Activated T-cell treated with anti-CD3 and anti-CD28 coated beads, Interleukin-2, amount 50 U/mL, for 4 hours (primary cell): ENCODE results near the gene SLC8A1. TPM values are rescaled to one million over a fixed set of nuclear protein-coding genes. Genes with fewer than 3 reads are reported as not detected.

Experiments used
- ATAC-seq, 2 donors: fragments of 200-7000 bp; cut with Tn5 transposase; one replicate each; pipeline ENCODE4 v1.10.0; 2021
- DNase-seq: peaks from one replicate; pipeline ENCODE4 v3.0.0-alpha.2; 2020
- H3K27me3 Mint-ChIP-seq: one replicate; pipeline ENCODE4 v1.8.0; 2021; ENCODE audit warnings: low read depth, mixed read lengths
- H3K36me3 Mint-ChIP-seq: one replicate; pipeline ENCODE4 v1.8.0; 2022; ENCODE audit warnings: mixed read lengths; ENCODE audit not compliant: insufficient read depth
- H3K4me1 Mint-ChIP-seq: one replicate; pipeline ENCODE4 v1.8.0; 2021; ENCODE audit warnings: low read depth, mixed read lengths
- H3K4me3 Mint-ChIP-seq: one replicate; pipeline ENCODE4 v1.8.0; 2021; ENCODE audit warnings: mild to moderate bottlenecking, moderate library complexity, mixed read lengths
- H3K9me3 Mint-ChIP-seq: one replicate; pipeline ENCODE4 v1.8.0; 2021; ENCODE audit warnings: mixed read lengths
- total RNA-seq, 3 donors: library from RNA; stranded (reverse); gene quantifications; one replicate each; pipeline ENCODE4 v1.2.1, GENCODE V29; 2021

SLC8A1 gene
- total RNA-seq, 3 donors from 2014 or later: 0.08 to 0.28 (median 0.26) TPM

DNA sequence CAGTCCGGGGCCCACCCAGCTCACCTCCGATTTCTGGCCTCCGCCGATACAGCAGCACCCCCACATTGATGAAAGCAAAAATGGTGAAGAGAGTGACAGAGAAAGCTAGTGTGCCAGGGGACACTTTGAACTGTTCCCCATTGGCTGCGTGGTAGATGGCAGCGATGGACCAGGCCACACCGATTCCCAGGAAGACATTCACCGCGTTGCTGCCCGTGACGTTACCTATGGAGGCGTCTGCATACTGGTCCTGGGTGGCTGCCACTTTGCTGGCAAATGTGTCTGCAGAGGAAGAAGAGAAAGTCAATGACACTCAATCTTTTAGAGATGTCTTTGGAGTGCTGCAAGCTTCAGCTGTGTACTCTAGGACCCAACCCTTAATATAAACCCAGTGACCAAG lies 336.5 kb downstream of the SLC8A1 start:
- H3K27me3 Mint-ChIP-seq: no peaks in the 10 kb centered on the region
- H3K9me3 Mint-ChIP-seq: no peaks in the 10 kb centered on the region
- no peak for DNase-seq

DNA sequence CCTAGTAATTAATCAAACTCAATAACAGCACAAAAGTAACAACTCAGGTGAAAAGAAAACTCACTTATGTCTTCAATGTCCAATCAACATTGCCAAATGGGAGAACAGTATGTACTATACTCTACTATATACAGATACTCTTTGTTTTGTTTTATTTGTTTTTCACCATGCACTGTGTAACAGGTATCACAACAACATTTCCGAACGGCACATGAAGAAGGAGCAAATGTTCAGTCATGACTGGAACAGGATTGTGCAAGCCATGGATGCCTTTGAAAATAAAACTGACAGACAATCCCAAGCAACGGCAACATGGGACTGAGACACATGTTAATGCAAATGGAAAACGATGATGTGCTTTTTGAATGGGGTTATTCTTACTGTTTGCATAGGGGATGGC lies 337.9 kb downstream of the SLC8A1 start:
- DNase-seq: no peak
- Mint-ChIP-seq H3K27me3 (no peaks in the 10 kb centered on the region), H3K4me3 (no peak overlapping the region), H3K4me1 (no peaks in the 10 kb centered on the region), H3K36me3 (no peaks in the 10 kb centered on the region), H3K9me3 (no peaks in the 10 kb centered on the region)
- ATAC-seq: no peak

More for the DNA sequence above, 336.5 kb downstream of the SLC8A1 start:
- Mint-ChIP-seq H3K4me3 (no peak overlapping the region), H3K4me1 (no peaks in the 10 kb centered on the region), H3K36me3 (no peaks in the 10 kb centered on the region)
- ATAC-seq: no peak

DNA sequence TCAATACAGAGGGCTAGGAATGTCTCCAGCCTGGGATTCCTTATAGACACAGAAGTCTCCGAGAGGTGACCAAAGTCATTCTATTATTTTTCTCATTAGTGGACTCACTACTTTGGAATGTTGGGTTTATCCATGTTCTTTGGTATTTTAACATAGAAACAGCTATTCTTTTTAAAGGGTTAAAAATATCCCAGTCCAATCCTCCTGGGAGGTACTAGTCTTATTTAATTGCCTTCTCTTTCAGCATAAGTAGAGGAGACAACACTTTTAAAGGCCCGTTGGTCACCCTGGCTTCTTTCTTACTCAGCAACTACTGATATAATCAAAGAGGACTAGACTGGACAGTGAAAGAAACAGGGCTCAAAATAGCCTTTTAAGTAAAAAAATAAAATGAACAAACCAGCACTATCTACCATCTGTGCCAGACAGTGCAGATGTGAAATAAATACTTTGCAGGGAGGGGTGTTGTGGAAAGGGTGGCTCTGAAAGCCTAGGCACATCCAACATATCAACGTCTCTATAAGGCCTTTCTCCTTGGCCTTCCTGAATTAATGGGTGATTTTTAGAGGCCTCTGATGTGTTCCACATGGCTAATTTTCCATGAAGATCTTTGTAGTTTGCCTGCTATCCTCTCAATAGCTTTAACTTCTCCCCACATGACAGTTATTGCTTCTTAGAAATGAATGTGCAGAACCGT lies 338.5 kb downstream of the SLC8A1 start:
- Mint-ChIP-seq H3K9me3 (no peaks in the 10 kb centered on the region), H3K27me3 (no peaks in the 10 kb centered on the region), H3K4me3 (no peak overlapping the region), H3K4me1 (no peaks in the 10 kb centered on the region), H3K36me3 (no peaks in the 10 kb centered on the region)
- no peak for ATAC-seq
- DNase-seq: no peak

DNA sequence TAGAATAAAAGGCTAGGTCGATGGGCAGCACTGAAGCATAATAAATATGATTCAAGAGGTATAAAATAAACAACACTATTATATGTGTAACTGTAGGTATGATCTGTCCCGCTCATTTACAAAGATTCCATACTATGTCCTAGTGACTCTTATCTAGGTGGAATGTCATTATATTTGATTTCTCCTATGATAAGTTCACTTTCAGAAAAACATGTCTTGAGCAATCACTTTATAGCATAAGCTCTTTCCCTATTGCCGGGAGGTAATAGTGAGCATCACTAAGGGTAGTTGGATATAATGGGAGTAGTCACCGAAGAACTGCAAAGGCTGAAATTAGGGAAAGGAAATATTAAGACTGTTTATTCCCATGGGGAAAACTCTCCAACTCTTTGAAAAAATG lies 342.5 kb downstream of the SLC8A1 start:
- H3K36me3 Mint-ChIP-seq: no peaks in the 10 kb centered on the region
- H3K4me1 Mint-ChIP-seq: no peaks in the 10 kb centered on the region
- no peaks in the 10 kb centered on the region for H3K9me3 Mint-ChIP-seq
- no peak for ATAC-seq
- DNase-seq: no peak
- H3K27me3 Mint-ChIP-seq: no peaks in the 10 kb centered on the region
- H3K4me3 Mint-ChIP-seq: no peak overlapping the region

DNA sequence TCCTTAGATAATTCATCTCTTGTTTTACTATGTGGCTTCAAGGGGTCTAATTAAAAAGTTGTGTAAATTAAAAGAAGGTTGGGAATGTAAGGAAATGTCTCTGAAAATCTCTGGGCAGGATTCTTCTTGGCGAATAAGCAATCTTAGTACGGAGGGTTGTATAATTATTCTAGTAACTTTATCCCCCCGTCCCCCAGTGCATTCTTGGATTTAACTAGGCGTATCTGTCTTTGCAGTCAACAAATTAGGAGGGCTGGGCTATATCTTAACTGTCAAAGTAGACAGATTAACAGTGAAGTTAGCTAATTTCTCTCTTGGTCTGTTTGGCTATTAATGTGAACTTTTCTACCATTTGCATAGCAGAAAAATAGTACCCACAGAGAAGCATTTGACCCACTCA lies 343.0 kb downstream of the SLC8A1 start:
- Mint-ChIP-seq H3K36me3 (no peaks in the 10 kb centered on the region), H3K4me1 (no peaks in the 10 kb centered on the region), H3K9me3 (no peaks in the 10 kb centered on the region), H3K4me3 (no peak overlapping the region), H3K27me3 (no peaks in the 10 kb centered on the region)
- DNase-seq (no peak), ATAC-seq (no peak)

DNA sequence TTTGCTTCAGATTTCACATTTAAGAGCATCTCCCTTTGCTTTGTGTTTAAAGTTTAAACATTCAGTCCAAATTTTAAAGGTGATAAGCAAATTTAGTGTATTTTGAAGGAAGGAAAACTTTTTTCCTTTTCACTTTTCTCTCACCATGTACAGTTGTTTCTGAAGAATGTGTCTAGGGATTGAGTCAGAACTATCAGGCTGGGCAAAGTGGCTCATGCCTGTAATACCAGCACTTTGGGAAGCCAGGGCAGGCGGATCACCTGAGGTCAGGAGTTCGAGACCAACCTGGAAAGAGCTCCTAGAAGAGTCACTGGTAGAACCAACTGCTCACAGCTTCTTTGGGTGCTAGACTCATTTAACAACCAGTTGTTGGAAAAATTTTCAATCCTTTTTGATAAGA lies 345.8 kb downstream of the SLC8A1 start:
- H3K27me3 Mint-ChIP-seq: no peaks in the 10 kb centered on the region
- ATAC-seq (no peak), DNase-seq (no peak)
- no peaks in the 10 kb centered on the region for H3K9me3 Mint-ChIP-seq
- no peaks in the 10 kb centered on the region for H3K36me3 Mint-ChIP-seq
- no peaks in the 10 kb centered on the region for H3K4me1 Mint-ChIP-seq
- no peak overlapping the region for H3K4me3 Mint-ChIP-seq

DNA sequence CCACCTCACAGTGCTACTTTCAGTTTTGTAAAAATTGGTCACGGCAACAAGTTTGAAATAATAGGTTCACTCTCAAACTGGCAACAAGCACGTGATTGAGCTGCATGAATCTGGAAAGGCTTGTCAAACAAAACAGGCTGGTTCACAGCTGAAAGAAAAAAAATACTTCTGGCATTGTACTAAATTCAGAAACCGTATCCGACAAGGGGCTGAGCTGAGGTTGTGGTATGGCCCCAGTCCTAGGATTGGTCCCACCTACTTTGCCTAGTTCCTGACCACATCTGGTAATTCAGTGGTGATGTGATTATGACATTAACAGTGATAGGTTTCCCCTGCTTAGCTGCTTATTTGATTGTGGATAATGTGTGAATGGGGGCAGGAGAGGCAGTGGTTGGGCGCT lies 346.3 kb downstream of the SLC8A1 start:
- DNase-seq (no peak), ATAC-seq (no peak)
- no peaks in the 10 kb centered on the region for H3K27me3 Mint-ChIP-seq
- H3K36me3 Mint-ChIP-seq: no peaks in the 10 kb centered on the region
- H3K4me3 Mint-ChIP-seq: no peak overlapping the region
- H3K9me3 Mint-ChIP-seq: no peaks in the 10 kb centered on the region
- no peaks in the 10 kb centered on the region for H3K4me1 Mint-ChIP-seq

DNA sequence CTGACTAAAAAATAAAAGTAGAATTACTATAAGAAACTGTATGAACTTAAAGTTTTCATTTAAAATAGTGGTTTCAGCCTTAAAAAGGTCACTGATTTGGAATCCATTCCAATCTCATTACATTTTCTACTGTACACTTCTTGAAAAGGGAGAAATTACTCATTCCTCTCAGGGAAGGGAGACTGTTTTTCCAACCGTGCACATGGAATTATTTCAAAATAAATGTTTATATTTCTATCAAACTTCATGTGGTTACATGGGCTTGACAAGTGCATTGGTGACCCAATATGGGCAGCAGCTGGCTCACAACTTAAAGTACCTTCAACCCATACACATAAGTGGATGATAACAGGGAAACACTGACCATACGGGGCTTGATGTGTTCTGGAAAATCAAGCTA lies 348.3 kb downstream of the SLC8A1 start:
- ATAC-seq (no peak), DNase-seq (no peak)
- Mint-ChIP-seq H3K4me3 (no peak overlapping the region), H3K36me3 (no peaks in the 10 kb centered on the region), H3K9me3 (no peaks in the 10 kb centered on the region), H3K4me1 (no peaks in the 10 kb centered on the region), H3K27me3 (no peaks in the 10 kb centered on the region)

DNA sequence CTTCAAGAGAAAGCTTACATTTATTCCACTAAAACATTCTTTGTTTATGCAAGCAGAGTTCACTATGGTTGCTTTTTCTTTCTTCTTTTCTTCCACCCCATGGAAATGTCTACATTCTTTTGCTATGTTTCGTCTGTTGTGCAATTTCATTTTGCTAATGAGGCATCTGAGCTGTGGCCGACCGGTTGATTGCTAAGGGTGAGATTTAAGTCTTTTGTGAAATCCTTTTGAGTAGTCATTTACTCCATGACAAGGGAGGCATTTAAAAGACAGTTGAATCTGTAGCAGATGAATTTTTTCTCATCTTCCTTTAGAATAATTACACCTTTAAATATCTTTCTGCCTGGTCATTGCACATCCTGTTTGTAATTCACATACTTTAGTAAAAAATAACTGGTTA lies 348.7 kb downstream of the SLC8A1 start:
- ATAC-seq (no peak), DNase-seq (no peak)
- no peaks in the 10 kb centered on the region for H3K9me3 Mint-ChIP-seq
- H3K4me3 Mint-ChIP-seq: no peak overlapping the region
- H3K4me1 Mint-ChIP-seq: no peaks in the 10 kb centered on the region
- H3K27me3 Mint-ChIP-seq: no peaks in the 10 kb centered on the region
- no peaks in the 10 kb centered on the region for H3K36me3 Mint-ChIP-seq

DNA sequence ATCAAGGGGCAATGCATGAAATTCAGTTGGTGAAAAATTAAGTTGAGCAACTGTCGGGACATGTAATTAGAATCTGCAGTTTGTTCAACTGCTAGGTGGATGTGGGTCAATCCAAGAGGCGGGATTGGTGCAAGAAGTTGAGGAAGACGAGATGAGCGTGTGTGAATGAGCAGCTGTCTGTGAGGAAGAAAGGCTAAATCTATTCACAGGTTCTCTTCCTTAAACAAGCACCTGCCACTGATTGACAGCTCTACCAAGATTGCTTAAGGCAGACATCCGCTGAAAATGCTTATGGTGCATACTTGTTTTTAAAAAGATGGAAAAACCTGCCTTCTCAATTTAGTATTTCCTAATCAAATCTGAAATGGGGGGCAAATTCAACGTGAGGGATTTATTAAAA lies 349.4 kb downstream of the SLC8A1 start:
- Mint-ChIP-seq H3K4me3 (no peak overlapping the region), H3K9me3 (no peaks in the 10 kb centered on the region), H3K27me3 (no peaks in the 10 kb centered on the region), H3K4me1 (no peaks in the 10 kb centered on the region), H3K36me3 (no peaks in the 10 kb centered on the region)
- DNase-seq (no peak), ATAC-seq (no peak)

DNA sequence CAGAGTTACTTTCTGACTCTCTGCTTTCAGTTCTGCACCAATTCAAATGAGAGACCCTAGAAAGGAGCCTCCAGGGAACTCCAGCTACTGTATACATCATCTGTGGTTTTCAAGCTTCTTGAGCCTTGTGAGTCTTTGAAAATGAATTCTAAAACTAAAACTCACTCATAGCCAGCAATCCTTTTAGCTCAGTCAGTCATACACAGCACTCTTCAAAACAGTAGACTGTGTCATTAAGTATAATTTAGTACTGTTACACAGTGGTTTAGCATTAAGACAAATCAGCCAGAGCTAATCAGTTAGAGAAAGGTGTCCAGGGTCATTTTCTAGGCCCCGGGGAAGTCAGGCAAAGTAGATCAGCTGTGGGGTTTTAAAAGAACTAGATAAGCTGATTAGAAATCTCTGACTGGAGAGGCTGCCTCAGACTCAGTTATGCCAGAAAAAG lies 350.7 kb downstream of the SLC8A1 start:
- H3K27me3 Mint-ChIP-seq: no peaks in the 10 kb centered on the region
- no peaks in the 10 kb centered on the region for H3K9me3 Mint-ChIP-seq
- DNase-seq: no peak
- no peak overlapping the region for H3K4me3 Mint-ChIP-seq
- H3K4me1 Mint-ChIP-seq: no peaks in the 10 kb centered on the region
- peak in 1 of 2 donors; percentile 52 for ATAC-seq
- no peaks in the 10 kb centered on the region for H3K36me3 Mint-ChIP-seq

DNA sequence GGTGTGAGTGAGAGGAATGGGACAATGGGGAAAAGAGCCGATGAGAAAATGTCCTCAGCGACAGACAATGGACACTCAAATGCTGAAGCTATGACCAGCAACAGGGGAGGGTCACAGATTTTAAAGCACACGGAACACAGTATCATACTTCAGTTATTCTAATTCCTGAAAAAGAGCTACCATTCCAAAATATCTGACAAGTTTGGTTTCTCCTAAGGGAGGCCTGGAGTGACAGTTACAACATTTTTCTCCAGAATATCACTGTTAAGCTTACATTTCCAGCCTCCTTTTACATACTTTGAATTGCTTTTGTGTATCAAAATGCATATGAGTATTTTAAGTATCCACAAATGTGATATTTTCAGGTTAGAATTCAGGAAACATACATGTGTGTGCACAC lies 351.2 kb downstream of the SLC8A1 start:
- no peaks in the 10 kb centered on the region for H3K9me3 Mint-ChIP-seq
- DNase-seq (no peak), ATAC-seq (no peak)
- H3K4me1 Mint-ChIP-seq: no peaks in the 10 kb centered on the region
- H3K36me3 Mint-ChIP-seq: no peaks in the 10 kb centered on the region
- H3K4me3 Mint-ChIP-seq: no peak overlapping the region
- no peaks in the 10 kb centered on the region for H3K27me3 Mint-ChIP-seq

DNA sequence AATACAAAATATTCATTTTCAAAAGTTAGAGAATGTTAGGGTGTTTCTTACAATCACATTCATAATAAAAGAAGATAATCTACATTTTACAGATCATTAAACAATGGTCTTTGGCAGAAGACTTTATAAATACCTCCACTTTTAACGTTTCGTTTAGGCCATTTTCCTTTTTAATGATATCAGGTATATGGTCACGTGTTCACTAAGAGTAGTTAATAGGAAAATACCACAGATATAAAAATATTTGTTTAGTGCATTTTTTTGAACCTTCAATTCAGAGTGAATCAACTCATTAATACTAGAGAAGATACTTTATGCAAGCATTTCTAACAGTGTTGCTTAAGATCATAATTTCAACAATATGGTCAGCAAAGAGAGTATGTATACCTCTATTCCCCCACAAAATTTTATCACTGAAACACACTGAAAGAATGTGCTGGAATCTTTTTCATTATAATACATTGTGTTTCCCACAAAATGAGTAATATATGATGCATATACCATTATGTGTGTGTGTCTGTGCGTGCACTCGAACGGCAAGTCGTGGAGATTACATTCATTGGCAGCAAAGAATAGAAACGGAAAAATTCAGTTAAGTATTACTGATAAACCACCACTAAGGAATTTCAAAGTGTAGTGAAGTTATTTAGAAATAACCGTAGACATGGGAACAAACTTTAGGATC lies 353.0 kb downstream of the SLC8A1 start:
- H3K4me1 Mint-ChIP-seq: no peaks in the 10 kb centered on the region
- H3K9me3 Mint-ChIP-seq: no peaks in the 10 kb centered on the region
- ATAC-seq (no peak), DNase-seq (no peak)
- no peak overlapping the region for H3K4me3 Mint-ChIP-seq
- no peaks in the 10 kb centered on the region for H3K36me3 Mint-ChIP-seq
- H3K27me3 Mint-ChIP-seq: no peaks in the 10 kb centered on the region

DNA sequence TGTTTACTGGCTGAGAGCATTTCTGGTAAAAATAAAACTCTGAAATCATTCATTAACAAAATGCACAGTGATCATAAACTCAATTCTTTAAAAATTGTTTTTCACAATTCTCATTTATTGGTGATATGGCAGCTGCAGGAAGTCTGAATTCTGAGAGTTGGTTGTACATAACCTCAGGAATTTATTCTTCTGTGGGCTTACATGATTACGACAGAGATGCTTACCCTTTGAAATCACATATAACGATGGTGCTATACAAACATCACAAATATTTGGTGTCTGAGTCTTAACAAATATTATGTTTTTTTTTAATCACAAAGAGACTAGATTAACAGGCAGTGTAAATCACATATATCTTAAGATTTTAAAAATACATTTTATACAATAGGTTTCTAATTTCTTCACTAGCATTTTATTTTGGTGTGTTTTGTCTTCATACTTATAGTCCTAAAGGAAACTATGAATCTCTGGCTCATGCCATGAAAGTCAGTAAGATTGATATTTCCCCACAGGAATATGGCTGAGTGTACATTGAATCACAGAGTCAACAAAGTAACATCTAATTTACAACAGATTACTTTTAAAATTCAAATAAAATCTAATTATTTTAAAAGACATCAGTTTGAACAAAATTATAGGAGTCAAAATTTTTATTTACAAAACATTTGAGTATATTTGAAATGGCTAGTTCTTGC lies 354.1 kb downstream of the SLC8A1 start:
- no peaks in the 10 kb centered on the region for H3K36me3 Mint-ChIP-seq
- no peaks in the 10 kb centered on the region for H3K9me3 Mint-ChIP-seq
- no peak overlapping the region for H3K4me3 Mint-ChIP-seq
- H3K27me3 Mint-ChIP-seq: no peaks in the 10 kb centered on the region
- DNase-seq (no peak), ATAC-seq (no peak)
- H3K4me1 Mint-ChIP-seq: no peaks in the 10 kb centered on the region

DNA sequence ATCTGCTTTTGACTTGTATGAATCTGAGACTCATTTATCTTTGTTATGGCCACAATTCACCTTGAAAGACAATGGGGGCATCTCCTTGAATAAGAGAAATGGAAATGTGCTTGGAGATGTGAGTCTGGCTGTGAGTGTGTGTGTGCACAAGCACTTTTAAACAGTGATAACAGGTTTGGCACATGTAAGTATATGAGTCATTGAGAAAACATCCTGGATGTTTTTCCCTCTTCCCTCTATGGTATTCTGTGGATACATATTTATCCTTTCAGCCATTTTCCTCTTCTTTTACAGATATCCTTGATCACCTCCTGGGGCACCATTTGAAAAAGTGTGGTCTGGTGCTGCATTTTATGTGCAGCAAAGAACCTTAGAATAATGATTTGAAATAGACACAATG lies 355.5 kb downstream of the SLC8A1 start:
- DNase-seq (no peak), ATAC-seq (no peak)
- H3K4me1 Mint-ChIP-seq: no peaks in the 10 kb centered on the region
- no peaks in the 10 kb centered on the region for H3K27me3 Mint-ChIP-seq
- no peaks in the 10 kb centered on the region for H3K9me3 Mint-ChIP-seq
- no peaks in the 10 kb centered on the region for H3K36me3 Mint-ChIP-seq
- no peak overlapping the region for H3K4me3 Mint-ChIP-seq
